Activated CD4-positive, CD25-positive, alpha-beta regulatory T cell (primary cell): ENCODE results near the gene HRH2.

ENCODE experiments used
- DNase-seq, 4 experiments: peaks; one replicate each; lab custom pipeline; 2025; lab: John Stamatoyannopoulos, UW

HRH2 gene

GRCh38 chr5:175692235-175692995, 34.5 kb downstream of the HRH2 start:
- DNase-seq, result no peak

DNA sequence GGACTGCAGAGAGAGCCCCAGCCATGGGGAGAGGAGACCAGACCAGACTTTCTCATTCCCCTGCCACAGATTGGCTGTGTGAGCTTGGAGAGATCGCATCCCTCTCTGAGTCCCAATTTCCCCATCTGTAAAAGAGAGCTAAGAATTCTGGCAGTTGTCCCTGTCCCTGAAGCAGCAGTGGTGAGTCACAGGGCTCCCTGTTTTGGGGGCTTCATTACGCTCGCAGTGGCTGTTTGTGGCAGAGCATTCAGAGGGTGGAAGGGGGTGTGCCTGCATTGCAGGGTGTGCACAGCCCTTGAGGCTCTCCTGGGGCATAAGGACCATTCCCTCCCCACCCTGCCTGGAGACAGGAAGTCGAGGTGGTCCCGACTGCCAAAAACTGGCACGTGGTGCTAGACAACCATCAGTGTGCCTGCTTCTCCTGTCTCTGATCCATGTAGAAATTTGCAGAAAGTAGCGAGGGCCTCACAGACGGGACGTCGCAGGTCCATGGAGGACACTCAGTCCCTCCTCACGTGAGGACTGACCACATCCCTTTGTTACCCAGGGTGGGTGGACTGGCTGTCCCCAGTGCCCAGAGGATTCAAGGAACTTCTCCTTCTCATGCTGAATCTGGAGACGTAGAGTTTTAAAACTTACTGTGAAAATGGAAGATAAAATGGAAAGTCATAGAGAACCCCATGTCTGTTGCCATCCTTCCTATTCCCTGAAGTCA, 35.3 kb downstream of the HRH2 start:
- no peak for DNase-seq

- no peak for DNase-seq
Measured at GRCh38 chr5:175693741-175694140, 35.9 kb downstream of the HRH2 start.

DNA sequence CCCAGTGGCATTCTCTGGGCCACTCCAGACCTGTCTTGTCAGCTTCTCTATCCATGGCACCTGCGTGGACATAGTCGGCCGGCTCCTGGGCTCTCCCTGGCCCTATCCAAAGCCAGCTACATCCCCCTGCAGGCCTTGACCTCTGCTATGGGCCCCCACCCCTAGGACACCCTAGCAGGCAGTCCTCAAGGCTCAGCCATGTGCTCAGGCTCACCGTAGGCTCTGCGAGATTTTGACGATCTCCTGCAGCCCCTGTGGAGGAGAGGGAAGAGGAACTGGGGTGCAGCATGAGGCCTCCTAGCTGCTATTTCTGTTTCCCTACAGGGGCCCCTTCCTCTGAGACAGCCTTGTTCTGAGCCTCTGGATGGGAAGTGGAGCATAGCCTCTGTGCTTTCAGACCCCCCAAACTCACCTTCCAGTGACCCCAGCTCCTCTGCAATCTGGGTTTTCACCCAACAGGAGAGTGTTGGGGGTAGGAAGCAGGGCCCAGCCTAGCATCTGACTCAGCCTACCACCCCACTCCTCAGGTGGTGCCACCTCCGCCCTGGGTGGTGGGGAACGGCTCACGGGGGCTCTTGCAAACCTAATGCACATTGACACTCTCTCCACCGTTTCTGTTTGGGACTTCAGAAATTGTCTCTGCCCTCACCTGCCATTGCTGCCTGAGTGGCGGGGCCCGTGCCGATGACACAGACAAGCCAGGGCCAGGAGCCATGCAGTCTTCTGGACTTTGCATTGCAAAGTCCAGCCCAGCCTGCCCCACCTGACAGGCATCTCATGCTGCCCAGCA, 36.7 kb downstream of the HRH2 start:
- no peak for DNase-seq

DNA sequence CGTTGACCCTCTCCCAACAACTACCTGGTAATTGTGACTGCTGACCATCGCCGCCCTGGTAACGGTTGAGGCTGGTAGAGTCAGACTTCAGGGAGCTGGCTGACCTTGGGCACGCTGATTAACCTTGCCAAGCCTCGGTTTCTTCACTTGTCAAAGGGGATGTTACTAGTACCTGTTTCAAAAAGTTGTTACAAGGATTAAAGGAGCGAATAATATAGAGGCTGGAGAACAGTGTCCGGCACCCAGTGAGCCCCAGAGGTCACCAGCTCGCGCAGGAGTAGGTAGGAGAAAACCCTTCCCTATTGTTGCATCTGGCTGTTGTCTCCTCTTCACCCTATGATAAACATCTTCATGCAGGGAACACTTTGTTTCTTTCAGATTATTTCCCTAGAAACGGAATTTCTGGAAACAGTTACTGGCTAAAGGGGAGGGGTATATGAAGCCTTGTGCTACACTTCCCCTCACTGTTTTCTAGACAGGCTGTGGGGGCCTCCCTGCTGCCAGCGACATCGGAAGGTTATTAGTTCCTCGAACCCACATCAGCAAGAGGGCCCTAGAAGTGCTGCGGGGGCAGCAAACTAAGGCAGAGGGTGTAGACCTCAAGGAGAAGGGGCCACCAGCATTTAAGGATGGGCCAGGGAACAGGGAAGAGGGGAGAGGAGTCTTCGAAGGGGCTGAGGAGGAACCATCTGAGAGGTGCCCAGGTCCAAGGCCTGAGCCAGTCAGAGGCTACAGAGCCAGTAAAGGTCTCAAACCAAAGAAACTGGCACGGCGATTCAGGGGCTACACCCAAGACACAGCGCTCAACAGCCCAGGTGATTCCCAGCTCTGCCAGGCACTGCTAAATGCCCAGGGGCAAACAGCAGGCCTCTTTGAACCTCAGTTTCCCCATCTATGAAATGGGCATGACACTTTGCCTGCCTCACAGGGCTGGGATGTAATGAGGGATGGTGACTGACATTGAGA, 37.6 kb downstream of the HRH2 start:
- no peak for DNase-seq

GRCh38 chr5:175696139-175696854, 38.4 kb downstream of the HRH2 start:
- DNase-seq, result peak; percentile 44 to 69 (median 53)

DNA sequence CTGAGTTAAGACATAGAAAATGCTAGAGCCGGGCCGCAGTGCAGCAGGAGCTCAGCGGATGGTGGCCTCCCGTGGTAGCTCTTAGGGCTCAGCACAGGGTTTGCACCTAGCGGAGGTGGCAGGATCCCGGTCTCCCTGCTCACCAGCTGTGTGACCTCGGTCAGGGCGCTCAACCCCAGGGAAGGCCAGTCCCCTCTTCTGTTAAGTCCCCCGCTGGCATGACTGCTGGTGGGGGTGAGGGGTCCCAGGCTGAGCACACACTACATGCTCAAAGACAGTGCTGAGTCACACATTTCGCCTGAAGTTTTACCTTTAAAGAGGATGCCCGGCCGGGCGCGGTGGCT, 39.0 kb downstream of the HRH2 start:
- DNase-seq, result no peak

DNA sequence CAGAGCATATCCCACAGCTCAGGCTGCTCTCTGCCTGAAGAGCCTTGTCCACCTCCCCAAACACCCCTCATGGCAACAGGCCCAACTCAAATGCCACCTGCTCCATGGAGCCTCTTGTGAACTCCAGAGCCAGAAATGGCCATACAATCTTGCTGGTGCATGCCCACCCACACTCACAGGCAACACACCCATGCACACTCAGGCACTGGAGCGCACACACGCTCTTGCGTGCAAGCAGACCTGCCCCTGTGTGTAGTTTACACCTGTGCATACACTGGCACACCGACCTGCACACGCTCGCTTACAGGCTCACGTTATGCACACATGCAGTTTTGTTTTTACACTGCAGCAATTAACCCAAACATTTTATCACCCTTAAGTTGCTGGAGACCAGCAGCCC, 40.0 kb downstream of the HRH2 start:
- DNase-seq, result no peak

- DNase-seq, result no peak
Measured at GRCh38 chr5:175698401-175699115, 40.7 kb downstream of the HRH2 start.

DNA sequence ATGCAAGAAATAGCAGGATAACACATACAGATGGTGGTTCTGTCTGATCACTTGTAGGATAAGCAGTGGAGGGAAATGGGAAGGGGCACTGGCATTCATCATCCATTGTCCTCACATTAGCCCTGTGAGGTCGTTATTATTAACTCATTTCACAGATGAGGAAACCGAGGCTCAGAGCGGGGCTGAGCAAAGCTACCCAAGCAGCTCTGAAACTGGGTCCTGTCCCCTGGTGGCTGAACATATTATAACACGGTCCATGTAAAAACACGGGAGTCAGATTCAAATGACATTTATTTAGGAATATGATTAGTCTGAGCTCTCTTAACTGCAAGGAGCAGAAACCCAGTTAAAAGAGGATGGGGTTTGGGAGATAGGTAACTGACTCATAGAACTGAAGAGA, 43.1 kb downstream of the HRH2 start:
- DNase-seq, result no peak

DNA sequence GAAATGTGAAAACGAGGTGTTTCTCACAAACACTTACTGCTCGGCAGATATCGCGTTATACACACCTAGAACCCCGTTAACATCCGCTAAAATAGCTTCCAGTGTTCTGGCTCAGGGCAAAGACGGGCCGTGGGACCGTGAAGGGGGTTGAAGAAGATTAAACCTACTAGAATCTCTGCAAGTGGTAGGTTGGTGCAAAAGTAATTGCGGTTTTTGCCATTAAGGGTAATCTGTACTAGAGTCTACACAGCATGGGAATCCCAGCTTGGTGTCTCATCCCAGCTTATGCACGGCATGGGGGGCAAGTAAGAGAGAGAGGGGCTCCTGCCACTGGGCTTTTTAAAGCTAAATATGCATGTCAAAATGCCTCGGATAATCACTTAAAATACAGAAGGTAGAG, 43.9 kb downstream of the HRH2 start:
- no peak for DNase-seq

DNA sequence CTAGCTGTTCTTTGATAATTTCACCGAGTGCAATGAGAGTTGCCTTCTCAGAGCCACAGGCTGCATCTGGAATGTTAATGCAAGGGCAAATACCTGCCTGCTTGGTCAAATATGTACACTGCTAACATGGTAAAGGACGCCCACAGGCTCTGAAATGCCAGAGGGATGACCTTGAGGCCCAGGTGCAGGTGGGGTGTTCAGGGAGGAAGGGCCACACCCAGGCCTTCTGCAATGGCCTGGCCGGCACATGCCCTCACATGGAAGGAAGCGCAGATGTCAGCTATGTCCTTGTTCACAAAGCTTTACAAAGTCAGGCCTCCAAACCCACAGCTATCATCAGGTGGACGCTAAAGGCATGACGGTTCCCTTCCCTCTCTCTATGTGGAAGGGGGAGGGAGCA, 48.6 kb downstream of the HRH2 start:
- no peak for DNase-seq

GRCh38 chr5:175707751-175708375, 50.0 kb downstream of the HRH2 start:
- DNase-seq, result no peak

DNA sequence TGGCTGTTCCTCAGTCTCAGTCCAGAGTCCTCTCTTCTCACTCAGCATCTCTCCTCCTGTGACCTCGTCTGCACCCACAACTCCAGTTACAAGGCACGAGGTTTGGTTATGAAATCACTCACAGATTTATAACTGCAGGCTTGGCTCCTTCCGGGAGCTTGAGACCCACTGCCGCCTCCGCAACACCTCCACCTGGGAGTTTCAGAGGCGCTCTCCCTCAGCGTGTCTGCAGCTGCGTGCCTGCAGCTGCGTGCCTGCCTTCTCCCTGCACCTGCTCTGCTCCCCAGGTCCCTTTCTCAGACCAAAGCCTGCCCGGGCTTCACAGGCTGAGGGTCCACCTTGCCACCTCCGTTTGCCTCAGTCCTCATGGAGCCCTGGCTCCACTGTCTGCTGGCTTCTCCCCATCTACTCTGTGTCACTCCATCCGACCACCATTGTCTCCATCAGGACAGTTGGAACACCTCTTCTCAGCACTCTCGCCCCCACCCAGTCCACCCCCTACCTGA, 51.5 kb downstream of the HRH2 start:
- DNase-seq, result no peak

- DNase-seq, result no peak
Measured at GRCh38 chr5:175710326-175710725, 52.5 kb downstream of the HRH2 start.

- no peak for DNase-seq
Measured at GRCh38 chr5:175711031-175711430, 53.2 kb downstream of the HRH2 start.

DNA sequence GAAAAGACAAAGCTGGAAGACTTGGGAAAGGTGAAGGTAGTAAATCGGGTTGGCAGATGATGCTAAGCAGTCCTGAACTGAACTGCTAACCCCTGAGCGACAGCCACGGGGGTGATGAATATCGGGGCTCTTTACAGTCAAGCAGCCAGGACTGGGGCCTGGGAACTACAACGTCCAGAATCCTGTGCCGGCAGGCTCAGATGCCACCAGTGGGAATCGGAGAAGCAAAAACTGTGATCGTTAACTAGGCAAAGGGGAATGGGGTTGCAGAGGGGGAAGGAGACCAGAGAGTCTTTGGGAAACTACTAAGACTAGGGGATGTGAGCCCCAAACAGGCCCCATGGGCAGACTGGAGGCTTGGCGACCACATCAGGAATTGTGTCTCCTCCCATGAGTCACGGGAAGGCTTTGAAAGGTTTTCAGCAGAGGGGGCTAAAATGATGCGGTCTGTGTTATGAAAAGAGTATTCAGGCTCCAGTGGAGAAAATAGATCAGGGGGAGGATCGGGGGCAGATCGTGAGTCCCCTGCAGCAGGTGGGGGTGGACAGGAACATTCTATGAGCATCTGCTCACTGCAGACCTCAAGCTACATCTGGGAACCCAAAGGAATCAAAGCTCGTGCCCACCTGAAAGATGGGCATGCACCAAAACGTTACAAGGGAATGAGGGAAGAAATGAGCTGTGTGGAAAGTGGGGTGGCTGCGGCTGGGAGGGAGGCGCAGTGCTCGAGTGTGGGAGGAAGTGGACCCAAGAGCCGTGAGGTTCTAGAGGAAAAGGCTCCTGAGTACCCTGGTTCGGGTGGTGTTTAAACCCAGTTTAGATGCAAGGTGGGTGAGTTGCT, 53.8 kb downstream of the HRH2 start:
- DNase-seq, result no peak

GRCh38 chr5:175712313-175712680, 54.4 kb downstream of the HRH2 start:
- DNase-seq, result no peak

GRCh38 chr5:175712681-175713085, 54.8 kb downstream of the HRH2 start:
- DNase-seq, result no peak
